Neutrophil (primary cell): ENCODE measurements around the gene ZNF519.

Experiments
- H3K27ac ChIP-seq: fragments of 200-600 bp; sonication (generic); 2 replicates; pipeline ENCODE4 v1.5.1; 2016; ENCODE audit warnings: mild to moderate bottlenecking, moderate library complexity
- H3K27me3 ChIP-seq: fragments of 200-600 bp; sonication (generic); 2 replicates; pipeline ENCODE4 v1.6.0; 2016; ENCODE audit warnings: mild to moderate bottlenecking
- H3K36me3 ChIP-seq: fragments of 200-600 bp; sonication (generic); 2 replicates; pipeline ENCODE4 v1.5.1; 2017
- H3K4me1 ChIP-seq, 2 experiments: fragments of 200-600 bp in 1 of 2; sonication (generic) in 1 of 2; 1 replicate in 1 of 2; 2 replicates in 1 of 2; pipeline versions ENCODE4 v1.5.1 to v1.6.1; 2013 to 2016; ENCODE audit warnings: low read depth in 1 of 2, low read length in 1 of 2, mild to moderate bottlenecking in 1 of 2, moderate library complexity in 1 of 2; ENCODE audit not compliant: control insufficient read depth in 1 of 2, insufficient read depth in 1 of 2
- H3K4me3 ChIP-seq, 2 experiments: fragments of 200-600 bp in 1 of 2; sonication (generic) in 1 of 2; 1 replicate in 1 of 2; 2 replicates in 1 of 2; pipeline ENCODE4 v1.5.1; 2013 to 2016; ENCODE audit warnings: low read depth in 1 of 2, low read length in 1 of 2, mild to moderate bottlenecking in 1 of 2, moderate library complexity in 1 of 2
- H3K9me3 ChIP-seq: fragments of 200-600 bp; sonication (generic); 2 replicates; pipeline ENCODE4 v1.5.1; 2016
- CTCF ChIP-seq: fragments of 200-600 bp; sonication (generic); IDR thresholded peaks from 2 replicates; pipeline ENCODE4 v1.5.1; 2016; ENCODE audit warnings: antibody characterized with exemption

The ZNF519 gene

GRCh38 chr18:14104201-14104600 is 28.0 kb downstream of the ZNF519 start:
- Histone ChIP-seq H3K4me1 (no peaks in the 10 kb centered on the region), H3K27me3 (no peaks in the 10 kb centered on the region), H3K4me3 (no peak overlapping the region), H3K27ac (no peak overlapping the region), H3K36me3 (no peaks in the 10 kb centered on the region), H3K9me3 (peaks cover 9% of the 10 kb centered on the region)
- no peak for TF ChIP-seq CTCF

- Histone ChIP-seq H3K4me1 (no peaks in the 10 kb centered on the region), H3K27ac (no peak overlapping the region), H3K4me3 (no peak overlapping the region), H3K9me3 (no peaks in the 10 kb centered on the region), H3K36me3 (no peaks in the 10 kb centered on the region), H3K27me3 (no peaks in the 10 kb centered on the region)
- no peak for TF ChIP-seq CTCF
Observed at GRCh38 chr18:14100503-14101286, 31.5 kb downstream of the ZNF519 start.

- TF ChIP-seq CTCF: no peak
- Histone ChIP-seq H3K9me3 (no peaks in the 10 kb centered on the region), H3K4me1 (no peaks in the 10 kb centered on the region), H3K27ac (no peak overlapping the region), H3K36me3 (no peaks in the 10 kb centered on the region), H3K4me3 (no peak overlapping the region), H3K27me3 (no peaks in the 10 kb centered on the region)
Observed at GRCh38 chr18:14098428-14098827, 33.8 kb downstream of the ZNF519 start.

- Histone ChIP-seq H3K27me3 (no peaks in the 10 kb centered on the region), H3K9me3 (no peaks in the 10 kb centered on the region), H3K4me1 (no peaks in the 10 kb centered on the region), H3K4me3 (no peak overlapping the region), H3K36me3 (no peaks in the 10 kb centered on the region), H3K27ac (no peak overlapping the region)
- TF ChIP-seq CTCF: no peak
Observed at GRCh38 chr18:14097761-14098160, 34.5 kb downstream of the ZNF519 start.

GRCh38 chr18:14093307-14093915 is 38.8 kb downstream of the ZNF519 start:
- Histone ChIP-seq H3K27ac (no peak overlapping the region), H3K27me3 (no peaks in the 10 kb centered on the region), H3K4me1 (no peaks in the 10 kb centered on the region), H3K36me3 (no peaks in the 10 kb centered on the region), H3K9me3 (no peaks in the 10 kb centered on the region), H3K4me3 (no peak overlapping the region)
- no peak for TF ChIP-seq CTCF
